GM18511 (cell line): ENCODE data around the gene C10orf53.
"Not testable (repeated sequence)": the region's sequence is repeated elsewhere in the genome, so short reads cannot be mapped to it uniquely, and the experiment has no call there.

Source experiments
- ATAC-seq: cut with Tn5 transposase; IDR thresholded peaks from one replicate; pipeline ENCODE4 v1.9.1; 2021; ENCODE audit warnings: mild to moderate bottlenecking, moderate library complexity; ENCODE audit not compliant: unreplicated experiment

Gene C10orf53

DNA sequence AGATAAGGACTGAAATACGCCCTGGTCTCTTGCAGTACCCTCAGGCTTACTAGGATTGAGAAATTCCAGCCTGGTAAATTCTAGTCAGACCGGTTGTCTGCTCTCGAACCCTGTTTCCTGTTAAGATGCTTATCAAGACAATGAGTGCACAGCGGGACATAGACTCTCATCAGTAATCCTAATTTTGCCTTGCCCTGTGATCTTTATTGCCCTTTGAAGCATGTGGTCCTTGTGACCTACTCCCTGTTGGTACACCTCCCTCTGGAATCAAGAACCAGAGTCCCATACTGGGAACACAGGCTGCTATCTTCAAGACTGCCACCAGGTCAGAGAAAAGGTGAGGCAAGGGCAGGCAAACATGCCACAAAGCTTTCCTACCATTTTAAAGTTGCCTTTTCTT, 7.2 kb downstream of the C10orf53 start:
- ATAC-seq, result no peak

DNA sequence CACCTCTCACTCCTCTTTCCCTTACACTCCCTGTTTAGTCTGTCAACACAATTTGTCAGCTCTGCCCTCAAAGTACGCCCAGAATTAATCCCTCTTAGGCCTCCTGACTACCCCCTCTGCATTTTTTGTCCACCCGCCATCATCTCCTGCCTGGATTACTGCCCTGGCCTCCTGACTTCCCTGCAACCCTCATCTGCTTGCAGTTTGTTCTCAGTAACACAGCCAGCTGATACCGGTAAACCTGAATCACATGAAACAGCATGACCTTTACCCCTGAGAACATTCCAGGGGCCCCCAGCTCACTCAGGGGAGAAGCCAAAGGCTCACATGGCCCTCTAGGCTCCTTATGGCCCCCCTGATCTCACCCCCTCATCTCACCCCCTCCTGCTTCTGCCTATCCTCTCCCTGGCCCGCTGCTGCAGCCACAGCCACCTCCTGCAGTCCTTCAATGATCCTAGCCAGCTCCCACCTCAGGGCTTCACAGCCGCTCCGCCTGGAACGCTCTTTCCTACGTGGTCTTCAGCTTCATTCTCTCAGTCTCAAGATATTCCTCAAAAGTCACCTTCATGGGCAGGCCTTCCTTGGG, 8.9 kb downstream of the C10orf53 start:
- no peak for ATAC-seq

DNA sequence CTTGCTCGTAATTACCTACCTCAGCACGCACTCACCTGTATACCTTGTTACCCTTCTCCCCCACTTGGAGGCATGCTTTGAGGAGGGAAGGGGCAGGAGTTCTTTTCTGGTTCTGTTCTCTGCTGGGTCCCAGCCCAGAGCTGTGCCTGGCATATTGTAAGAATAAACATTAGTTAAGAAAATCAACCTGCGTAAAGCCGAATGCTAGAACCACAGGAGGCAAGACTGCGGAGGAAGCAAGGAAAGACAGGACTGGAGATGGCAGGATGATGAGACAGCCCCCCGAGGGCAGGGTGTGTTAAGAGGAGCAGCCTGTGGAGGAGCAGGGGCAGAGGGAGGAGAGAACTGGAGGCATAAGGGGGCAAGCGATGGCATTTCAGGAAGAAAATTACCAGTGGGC, 9.5 kb downstream of the C10orf53 start:
- no peak for ATAC-seq

DNA sequence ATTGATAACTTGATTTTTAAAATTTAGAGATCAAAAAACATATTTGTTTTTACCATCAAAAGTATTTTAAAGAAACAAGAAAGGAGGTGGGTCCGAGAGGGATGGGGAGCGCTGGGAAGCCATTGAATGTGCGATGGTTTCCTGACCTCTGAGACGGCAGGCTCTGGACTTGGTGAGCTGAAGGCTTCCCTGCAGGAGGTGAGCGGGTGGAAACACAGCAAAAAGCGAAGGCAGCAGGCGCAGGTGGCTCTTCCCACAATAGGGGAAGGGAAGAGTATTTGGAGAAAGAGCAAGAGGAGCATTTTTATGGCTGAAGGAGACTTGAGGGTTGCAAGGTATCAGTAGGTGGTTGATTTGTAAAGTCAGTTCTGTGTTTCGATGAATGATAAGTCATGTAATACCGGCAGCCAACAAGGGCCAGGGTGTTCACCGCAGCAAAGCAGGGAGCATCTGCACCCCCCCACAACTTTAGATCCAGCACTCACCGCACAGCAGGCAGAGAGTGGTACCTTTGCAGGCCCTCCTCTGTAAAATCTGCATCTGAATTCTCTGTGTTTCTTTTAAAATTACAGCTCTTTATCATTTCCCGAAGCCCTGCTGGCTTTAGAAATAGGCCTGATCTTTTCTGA, 10.5 kb downstream of the C10orf53 start:
- ATAC-seq, result no peak

DNA sequence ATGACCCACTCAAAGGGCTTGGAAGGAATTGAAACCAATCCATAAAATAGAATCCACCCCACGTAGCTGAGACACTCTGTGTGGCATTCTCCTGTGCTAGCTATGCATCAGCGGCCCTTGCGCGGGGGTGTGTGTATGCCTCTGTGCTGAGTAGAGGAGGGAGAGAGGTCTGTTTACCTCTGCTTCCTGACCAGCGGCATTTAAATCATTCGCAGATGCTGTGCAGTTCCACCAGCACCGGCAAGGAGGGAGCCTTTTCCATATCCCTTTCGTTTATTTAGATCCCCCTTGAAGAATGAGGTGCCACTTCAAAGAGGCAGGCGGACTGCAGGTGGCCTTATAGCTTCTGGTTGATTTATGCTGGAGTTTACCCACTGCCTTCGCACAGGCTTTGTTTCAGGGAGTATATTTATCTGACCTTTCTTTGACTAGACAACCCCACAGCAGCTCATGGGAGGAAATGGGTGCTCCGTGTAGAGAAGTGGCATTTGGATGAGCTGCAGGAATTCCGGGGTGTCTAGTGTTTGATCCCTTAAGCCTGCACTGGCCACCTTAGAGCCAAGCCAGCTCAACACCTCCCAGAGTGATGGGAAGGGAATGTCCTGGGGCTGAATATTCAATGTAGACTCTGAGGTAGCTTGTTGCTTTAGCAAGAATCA, 11.4 kb downstream of the C10orf53 start:
- ATAC-seq, result no peak

DNA sequence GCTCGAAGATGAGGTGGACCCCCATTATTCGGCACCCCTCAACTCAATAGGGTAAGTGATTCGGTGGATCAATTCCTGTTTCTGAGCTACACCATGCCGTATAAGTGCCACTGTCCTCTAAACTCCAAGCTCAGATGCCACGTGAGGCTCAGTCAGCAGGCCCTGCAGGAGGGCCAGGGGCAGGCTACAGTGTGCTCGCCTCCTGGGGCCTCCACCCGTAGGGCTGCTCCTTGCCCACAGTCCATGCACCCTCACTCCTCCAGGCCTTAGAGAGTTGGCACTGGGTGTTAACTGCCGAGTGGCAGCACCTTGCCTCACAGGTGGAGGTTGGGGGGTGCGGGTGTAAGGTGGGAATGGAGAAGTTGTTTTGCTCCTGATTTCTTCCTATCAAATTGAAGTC, 12.1 kb downstream of the C10orf53 start:
- ATAC-seq, result no peak

DNA sequence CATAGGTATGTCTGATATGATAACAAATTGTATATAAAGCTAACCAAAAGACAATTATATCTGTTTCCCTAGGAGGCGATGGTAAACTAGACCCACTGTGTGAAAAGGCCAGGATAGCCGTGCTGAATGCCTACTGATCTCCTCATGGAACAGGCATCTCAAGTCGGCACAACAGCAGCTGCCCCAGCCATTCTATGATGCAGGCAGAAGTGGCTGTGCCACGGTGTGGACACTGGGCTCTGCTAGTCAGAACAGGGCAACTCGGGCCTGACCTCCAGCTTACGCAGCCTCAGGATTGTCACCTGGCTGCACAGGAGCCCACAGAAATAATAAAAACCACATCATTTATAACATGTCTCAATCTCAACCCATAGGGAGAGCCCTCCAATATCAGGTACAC, 15.0 kb downstream of the C10orf53 start:
- ATAC-seq, result no peak

DNA sequence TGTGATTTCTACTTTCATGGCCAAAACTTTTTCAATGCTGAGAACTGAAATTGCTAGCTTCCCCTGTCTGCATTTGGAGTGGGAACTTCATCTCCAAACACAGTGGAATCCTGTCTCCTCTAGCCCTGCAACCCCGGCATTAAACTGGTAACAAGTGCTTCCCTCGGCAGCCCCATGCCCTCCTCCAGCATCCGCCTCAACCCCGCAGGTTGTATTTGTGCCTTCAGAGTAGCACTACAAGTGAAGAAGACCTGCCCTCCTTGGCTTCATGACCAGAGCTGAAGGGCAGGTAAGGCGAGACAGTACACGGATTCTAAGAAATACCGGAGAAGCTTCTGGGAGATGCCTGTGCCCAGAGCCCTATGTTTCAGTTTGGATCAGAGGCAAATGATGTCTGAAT, 16.9 kb downstream of the C10orf53 start:
- ATAC-seq, result no peak

DNA sequence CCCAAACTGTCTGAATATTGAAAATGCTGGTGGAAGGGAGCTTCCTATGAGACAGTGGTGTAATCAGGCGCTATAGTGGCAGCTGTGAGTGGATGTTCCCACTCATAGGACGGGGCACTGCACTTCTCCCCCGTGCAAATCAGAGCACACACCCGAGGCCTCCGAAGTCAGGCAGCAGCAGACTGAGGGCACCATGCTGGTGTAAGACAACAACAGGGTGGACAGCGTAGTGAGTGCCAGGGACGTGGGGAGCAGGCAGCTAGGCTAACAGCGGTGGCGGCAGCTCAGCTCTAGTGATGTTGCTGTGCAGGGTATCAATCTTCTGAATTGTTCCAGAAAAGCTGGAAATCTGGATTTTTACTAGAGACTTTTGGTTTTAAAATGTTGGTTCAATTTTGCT, 19.2 kb downstream of the C10orf53 start:
- ATAC-seq, result no peak

DNA sequence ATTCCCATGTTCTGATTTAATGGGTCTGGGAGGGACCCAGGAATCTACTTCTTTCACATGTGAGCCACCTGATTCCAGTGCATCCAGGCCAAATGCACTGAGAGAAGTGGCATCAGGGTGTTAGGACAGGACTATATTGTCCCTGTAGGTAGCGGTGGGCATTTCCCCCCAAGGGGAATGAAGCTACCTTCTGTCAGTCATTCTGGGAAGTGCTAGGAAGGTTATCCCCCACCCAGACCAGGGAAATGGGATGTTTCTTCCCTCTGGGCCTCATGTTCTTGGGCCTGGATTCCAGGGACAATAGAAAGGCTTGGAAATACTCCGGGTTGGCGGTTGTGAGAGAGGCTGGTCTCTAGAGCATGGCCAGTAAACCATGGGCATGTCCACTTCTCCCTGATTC, 20.8 kb downstream of the C10orf53 start:
- no peak for ATAC-seq

DNA sequence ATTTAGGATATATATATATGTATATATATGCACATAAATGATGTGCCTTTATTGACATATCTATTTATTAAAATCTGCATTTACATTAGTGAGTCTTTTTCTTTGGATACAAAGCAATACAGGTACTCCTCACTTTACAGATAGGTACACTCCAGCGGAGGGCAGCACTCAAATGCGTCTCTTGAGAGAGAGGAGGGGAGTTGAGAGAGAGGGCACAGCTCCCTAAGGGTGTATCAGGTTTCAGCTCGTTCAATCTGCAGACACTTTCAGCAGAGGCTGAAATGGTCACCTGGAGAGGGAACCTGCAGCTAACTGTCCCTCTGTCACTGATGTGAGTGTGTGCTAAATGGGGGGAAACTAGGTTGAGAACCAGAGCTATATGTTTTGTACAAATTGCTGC, 21.5 kb downstream of the C10orf53 start:
- ATAC-seq, result no peak

DNA sequence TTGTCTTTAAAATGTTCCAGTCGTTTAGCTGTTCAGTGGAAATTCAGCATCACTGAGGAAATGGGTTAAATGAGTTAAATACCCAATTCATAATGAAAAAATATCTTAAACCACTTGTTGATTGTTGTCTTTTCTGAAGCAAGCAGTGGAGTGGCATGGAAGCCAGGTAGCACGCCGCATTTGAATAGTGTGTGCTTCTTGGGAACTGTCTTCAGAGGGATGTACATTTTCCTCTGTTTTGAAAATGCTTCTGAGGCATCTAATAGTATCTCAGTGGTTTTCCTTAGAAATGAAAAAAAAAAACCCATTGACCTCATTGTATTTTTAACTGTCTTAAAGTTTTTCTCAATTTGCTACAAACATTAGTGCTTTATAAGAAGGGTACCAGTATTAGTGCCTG, 28.1 kb downstream of the C10orf53 start:
- no peak for ATAC-seq

DNA sequence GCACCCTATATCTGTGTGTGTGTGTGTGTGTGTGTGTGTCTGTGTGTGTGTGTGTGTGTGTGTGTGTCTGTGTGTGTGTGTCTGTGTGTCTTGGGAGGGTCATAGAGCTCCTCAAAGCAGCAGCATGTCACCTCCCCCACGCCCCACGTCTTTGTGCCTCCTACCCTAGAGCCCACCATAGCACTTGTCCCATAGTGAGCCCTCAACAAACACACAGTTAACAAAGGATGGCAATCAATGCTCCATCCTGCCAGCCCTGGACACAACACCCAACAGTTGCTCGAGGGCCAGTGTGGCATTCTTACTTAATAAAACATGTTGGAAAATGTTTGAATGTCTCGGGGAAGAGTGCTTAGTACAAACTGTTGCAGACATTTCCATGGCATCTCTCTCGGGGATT, 30.5 kb downstream of the C10orf53 start:
- no peak for ATAC-seq

DNA sequence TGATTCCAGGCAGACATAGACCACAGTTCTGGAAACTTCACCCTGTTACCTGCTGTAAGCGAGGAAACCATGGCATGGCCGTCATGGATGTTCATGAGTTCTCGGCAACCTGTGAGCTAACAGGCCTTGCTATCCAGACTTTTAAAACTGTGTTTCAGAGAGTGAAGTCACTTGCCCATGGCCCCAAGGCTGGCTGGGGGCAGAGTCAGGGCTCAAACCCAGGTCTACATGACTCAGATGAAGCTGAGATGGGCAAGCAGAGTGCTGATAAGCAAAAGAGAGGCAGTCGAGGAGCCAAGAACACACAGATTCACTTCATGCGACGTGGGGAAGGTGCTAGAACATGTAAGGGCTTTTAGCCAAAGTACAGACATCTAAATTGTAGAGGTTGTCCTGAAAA, 31.5 kb downstream of the C10orf53 start:
- ATAC-seq, result no peak

DNA sequence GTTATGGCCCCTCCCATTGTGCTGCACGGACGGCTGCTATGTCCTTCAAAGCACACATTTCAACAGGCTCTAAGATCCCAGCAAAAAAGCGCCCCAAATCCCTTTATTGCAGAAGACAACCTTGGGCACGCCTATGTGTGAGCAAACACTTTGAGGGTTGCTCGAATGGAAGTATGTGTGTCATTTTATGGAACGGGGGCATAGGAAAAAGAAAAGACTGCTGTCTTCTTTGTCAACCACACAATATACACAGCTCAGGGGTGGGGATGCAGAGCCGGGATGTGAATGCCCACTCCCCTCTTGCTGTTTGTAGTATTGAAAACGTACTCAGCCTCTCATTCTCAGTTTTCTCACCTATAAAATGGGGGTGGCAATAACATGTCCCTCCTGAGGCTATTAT, 32.0 kb downstream of the C10orf53 start:
- no peak for ATAC-seq

DNA sequence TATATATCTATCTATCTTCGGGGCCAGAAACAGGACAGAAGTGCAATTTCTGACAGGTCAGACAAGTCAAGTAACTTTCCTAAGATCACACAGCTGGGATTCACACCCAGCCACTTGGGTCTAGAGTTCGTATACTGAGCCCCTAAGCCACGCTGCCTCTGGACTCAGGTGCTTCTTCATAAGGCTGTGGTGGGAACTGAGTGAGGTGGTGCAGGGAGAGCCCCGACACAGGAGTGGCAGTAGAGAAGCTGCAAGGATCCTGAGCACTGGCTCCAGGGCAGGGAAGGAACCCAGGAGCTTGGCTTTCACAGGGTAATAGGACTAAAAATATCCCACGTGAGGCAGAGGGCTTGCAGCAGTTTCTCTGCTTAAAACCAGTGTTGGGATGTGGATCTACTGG, 33.8 kb downstream of the C10orf53 start:
- ATAC-seq, result no peak

DNA sequence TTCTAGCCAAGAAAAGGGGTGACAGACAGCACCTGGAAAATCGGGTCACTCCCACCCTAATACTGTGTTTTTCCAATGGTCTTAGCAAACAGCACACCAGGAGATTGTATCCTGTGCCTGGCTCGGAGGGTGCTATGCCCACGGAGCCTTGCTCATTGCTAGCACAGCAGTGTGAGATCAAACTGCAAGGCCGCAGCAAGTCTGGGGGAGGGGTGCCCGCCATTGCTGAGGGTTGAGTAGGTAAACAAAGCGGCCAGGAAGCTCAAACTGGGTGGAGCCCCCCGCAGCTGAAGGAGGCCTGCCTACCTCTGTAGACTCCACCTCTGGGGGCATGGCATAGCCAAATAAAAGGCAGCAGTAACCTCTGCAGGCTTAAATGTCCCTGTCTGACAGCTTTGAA, 35.7 kb downstream of the C10orf53 start:
- not testable (repeated sequence) for ATAC-seq

DNA sequence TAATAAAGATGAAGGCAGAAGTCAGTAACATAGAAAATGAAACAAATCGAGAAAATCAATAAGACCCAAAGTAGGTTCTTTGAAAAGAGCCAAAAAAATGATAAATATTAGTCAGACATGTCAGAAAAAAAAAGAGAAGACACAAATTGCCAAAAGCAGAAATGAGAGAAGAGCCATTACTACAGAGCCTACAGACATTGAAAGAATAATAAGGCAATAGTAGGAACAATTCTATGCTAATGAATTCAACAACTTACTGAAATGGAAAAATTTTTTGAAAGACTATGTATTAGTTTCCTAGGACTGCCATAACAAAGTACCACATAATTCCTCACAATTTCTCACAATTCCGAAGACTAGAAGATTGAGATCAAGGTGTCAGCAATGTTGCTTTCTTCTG, 47.1 kb downstream of the C10orf53 start:
- no peak for ATAC-seq

DNA sequence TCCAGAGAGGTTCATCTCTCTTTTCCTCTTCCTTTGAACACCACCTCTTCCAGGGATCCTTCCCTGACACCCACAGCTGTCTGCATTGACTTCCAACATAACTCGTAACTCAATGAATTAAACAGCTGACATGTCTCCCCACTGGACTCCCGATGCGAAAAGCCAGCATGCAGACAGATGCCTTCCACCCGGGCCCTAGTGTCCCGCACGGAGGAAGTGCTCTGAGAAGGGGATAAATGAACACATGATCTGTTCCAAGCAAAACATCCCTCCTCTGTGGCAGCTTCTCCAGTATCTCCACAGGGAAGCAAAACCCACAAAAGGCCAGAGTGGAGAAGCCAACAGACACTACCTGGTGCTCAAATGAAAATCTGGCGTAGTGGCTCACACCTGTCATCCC, 54.4 kb downstream of the C10orf53 start:
- ATAC-seq, result no peak

DNA sequence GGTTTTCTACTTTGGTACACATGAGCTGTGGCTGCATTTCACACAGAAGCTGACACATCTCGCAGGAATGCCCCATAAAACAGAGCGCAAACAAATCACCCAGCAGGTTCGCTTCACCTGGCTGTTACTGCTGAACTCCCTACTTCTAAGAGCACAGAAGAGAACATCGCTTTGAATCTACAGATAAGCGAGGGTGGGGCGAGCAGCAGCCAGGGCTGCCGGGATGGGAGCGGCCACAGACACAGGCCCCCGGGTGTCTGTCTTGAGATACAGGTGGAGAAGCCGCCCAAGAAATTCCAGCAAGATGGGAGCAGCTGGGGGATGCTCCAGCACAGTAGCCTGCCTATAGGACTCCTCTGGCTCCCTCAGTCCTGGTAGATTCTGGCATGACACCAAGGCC, 55.2 kb downstream of the C10orf53 start:
- no peak for ATAC-seq

DNA sequence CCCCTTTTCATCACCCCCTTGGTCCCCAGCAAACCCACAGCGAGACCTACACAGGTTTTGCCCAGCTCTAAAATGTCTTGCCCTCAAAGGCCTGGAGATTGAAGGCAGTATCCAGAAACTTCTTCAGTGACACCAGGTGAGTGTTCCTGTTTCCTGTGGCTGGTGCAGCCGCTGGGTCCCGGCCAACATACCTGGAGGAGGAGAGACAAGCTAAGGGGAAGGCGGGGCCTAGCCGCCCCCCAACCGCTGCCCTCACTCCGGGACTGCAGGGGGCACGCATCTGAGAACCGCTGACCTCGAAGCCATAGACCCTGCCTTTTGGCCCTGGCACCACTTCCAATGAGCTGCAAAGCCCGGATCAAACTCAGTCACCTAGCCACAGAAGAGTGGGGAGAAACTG, 55.7 kb downstream of the C10orf53 start:
- no peak for ATAC-seq

DNA sequence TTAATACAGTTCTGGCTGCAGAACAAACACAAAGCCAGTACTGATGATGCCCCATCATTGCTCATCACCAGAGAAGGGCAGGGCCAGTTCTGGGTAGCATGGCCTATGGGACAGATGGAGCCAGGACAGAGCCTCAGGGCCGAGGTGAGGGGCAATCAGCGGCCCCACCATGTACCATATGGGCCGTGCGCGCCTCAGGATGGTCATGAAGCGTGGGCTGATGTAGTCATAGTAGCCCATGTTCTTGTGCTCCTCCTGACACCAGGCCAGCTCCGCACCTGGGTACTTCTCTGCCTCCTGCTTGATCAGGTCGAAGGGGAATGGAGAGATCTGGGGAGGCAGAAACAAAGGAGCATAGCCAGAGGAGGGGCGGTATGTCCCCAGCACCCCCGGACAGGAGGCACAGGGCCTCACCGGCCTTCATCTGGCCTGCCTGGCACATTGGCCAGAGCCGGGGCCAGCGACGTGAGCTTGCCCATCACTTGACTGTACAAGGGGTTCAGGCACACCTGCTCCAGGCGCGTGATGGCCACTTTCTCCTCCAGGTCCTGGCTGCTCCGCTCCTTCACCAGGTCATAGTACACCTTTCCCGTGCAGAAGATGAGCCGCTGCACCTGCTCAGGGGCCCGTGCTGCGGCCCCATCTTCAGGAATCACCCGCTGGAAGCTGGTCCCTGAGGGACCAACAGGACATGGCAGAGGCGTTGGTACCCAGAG, 56.6 kb downstream of the C10orf53 start:
- ATAC-seq, result no peak
